Measurements from ENCODE around the gene PTAR1.

DNA sequence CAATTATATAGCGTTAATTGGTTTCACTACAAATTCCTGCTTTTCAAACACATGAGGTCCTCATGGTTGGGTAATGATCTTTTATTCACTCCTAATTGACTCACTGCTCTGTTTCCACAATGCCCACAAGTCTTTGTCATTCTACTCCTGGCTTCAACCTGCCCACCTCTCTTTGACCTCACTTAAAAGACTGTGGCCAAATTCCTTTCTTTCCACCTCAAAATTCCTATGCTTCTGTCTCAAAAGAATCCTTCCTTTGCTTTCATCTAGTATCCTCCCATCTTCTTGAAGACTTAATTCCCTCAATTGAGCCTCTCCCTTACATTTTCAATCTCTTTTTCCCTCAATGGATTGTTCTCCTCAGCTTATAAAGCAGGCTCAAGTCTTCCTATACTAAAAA lies 92.5 kb downstream of the PTAR1 start:
- TF ChIP-seq, protein P1, sequence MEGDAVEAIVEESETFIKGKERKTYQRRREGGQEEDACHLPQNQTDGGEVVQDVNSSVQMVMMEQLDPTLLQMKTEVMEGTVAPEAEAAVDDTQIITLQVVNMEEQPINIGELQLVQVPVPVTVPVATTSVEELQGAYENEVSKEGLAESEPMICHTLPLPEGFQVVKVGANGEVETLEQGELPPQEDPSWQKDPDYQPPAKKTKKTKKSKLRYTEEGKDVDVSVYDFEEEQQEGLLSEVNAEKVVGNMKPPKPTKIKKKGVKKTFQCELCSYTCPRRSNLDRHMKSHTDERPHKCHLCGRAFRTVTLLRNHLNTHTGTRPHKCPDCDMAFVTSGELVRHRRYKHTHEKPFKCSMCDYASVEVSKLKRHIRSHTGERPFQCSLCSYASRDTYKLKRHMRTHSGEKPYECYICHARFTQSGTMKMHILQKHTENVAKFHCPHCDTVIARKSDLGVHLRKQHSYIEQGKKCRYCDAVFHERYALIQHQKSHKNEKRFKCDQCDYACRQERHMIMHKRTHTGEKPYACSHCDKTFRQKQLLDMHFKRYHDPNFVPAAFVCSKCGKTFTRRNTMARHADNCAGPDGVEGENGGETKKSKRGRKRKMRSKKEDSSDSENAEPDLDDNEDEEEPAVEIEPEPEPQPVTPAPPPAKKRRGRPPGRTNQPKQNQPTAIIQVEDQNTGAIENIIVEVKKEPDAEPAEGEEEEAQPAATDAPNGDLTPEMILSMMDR (IDR thresholded peaks at IDR 0.05; ENCODE audit: insufficient read depth, low read length) = no peak
- no peak for TF ChIP-seq GABPA (IDR thresholded peaks at IDR 0.05; ENCODE audit: low read depth)
- TF ChIP-seq POLR2AphosphoS5 (IDR thresholded peaks at IDR 0.05; ENCODE audit: low read depth) = no peak
